Gastrocnemius medialis (tissue), 4 donors: ENCODE results near the gene GOLGA8M.
"Not testable (repeated sequence)": the region's sequence is repeated elsewhere in the genome, so short reads cannot be mapped to it uniquely, and the experiment has no call there.

Experiments
- POLR2A ChIP-seq, 2 donors: fragments of 450-650 bp; IDR thresholded peaks; one replicate each; pipeline ENCODE4 v1.6.1; 2017; ENCODE audit warnings: antibody characterized with exemption in 2 of 2, mild to moderate bottlenecking in 2 of 2, moderate library complexity in 2 of 2
- TF ChIP-seq, protein P1 (sequence below), 5 experiments: fragments of 450-650 bp in 3 of 5; fragments of 200-600 bp in 2 of 5; sonication (generic) in 2 of 5; IDR thresholded peaks in 4 of 5; conservative IDR thresholded peaks in 1 of 5; 1 replicate in 4 of 5; 2 replicates in 1 of 5; pipeline ENCODE4 v1.5.1; 2016 to 2019; ENCODE audit warnings: antibody characterized with exemption in 5 of 5, mild to moderate bottlenecking in 3 of 5, moderate library complexity in 3 of 5

DNA sequence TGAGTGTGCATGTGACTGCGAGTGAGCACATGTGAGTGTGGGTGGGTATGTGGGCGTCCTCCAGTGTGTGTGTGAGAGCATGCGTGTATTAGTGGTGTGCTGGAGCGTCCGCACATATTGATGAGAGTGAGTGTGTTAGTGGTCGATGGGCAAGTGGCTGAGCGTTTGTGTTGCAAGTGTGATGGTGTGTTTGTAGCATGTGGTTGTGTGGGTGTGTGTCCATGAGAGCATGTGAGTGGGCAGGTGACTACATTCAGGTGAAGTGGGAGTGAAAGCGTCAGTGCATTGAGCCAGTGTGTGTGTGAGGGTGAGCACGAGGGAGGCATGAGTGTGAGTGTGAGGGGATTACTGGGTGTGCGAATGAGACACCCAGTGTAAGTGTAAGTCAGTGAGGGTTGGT, 59.7 kb downstream of the GOLGA8M start:
- TF ChIP-seq, protein P1, sequence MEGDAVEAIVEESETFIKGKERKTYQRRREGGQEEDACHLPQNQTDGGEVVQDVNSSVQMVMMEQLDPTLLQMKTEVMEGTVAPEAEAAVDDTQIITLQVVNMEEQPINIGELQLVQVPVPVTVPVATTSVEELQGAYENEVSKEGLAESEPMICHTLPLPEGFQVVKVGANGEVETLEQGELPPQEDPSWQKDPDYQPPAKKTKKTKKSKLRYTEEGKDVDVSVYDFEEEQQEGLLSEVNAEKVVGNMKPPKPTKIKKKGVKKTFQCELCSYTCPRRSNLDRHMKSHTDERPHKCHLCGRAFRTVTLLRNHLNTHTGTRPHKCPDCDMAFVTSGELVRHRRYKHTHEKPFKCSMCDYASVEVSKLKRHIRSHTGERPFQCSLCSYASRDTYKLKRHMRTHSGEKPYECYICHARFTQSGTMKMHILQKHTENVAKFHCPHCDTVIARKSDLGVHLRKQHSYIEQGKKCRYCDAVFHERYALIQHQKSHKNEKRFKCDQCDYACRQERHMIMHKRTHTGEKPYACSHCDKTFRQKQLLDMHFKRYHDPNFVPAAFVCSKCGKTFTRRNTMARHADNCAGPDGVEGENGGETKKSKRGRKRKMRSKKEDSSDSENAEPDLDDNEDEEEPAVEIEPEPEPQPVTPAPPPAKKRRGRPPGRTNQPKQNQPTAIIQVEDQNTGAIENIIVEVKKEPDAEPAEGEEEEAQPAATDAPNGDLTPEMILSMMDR (IDR thresholded peaks at IDR 0.05 in 4 of 5, conservative IDR thresholded peaks at IDR 0.05 in 1 of 5), result not testable (repeated sequence)
- TF ChIP-seq POLR2A (IDR thresholded peaks at IDR 0.05), result not testable (repeated sequence)
